NCI-H748 treated with DMSO at 0.1 percent for 48 hours (cell line): ENCODE data around the gene SLC36A4.
A peak's percentile ranks its signal among the peaks of the same experiment; 100 is the strongest.
"Not testable (repeated sequence)": the region's sequence is repeated elsewhere in the genome, so short reads cannot be mapped to it uniquely, and the experiment has no call there.

Source experiments
- DNase-seq: peaks from one replicate; lab custom pipeline; 2025; lab: John Stamatoyannopoulos, UW

Gene SLC36A4

GRCh38 chr11:93194673-93195291 lies 3.0 kb downstream of the SLC36A4 start:
- DNase-seq: no peak

GRCh38 chr11:93193731-93194130 lies 4.1 kb downstream of the SLC36A4 start:
- no peak for DNase-seq

- DNase-seq: no peak
These were observed 5.6 kb downstream of the SLC36A4 start for GRCh38 chr11:93192163-93192562.

GRCh38 chr11:93189462-93189861 lies 8.3 kb downstream of the SLC36A4 start:
- DNase-seq: no peak

GRCh38 chr11:93188726-93189125 lies 9.1 kb downstream of the SLC36A4 start:
- no peak for DNase-seq

GRCh38 chr11:93187290-93187689 lies 10.5 kb downstream of the SLC36A4 start:
- DNase-seq: no peak

GRCh38 chr11:93177891-93178290 lies 19.9 kb downstream of the SLC36A4 start:
- DNase-seq: not testable (repeated sequence)

- DNase-seq: no peak
These were observed 27.7 kb downstream of the SLC36A4 start for GRCh38 chr11:93169950-93170561.

GRCh38 chr11:93169143-93169542 lies 28.6 kb downstream of the SLC36A4 start:
- no peak for DNase-seq

- no peak for DNase-seq
These were observed 30.9 kb downstream of the SLC36A4 start for GRCh38 chr11:93166862-93167261.

- no peak for DNase-seq
These were observed 31.6 kb downstream of the SLC36A4 start for GRCh38 chr11:93166194-93166593.

GRCh38 chr11:93160808-93161207 lies 37.0 kb downstream of the SLC36A4 start:
- DNase-seq: no peak

GRCh38 chr11:93160156-93160555 lies 37.6 kb downstream of the SLC36A4 start:
- DNase-seq: no peak

- DNase-seq: no peak
These were observed 38.1 kb downstream of the SLC36A4 start for GRCh38 chr11:93159721-93160120.

- no peak for DNase-seq
These were observed 42.1 kb downstream of the SLC36A4 start for GRCh38 chr11:93155738-93156137.

- no peak for DNase-seq
These were observed 52.3 kb downstream of the SLC36A4 start for GRCh38 chr11:93145390-93145915.

- DNase-seq: no peak
These were observed 54.0 kb downstream of the SLC36A4 start for GRCh38 chr11:93143800-93144199.

GRCh38 chr11:93143186-93143585 lies 54.6 kb downstream of the SLC36A4 start:
- DNase-seq: no peak

- no peak for DNase-seq
These were observed 64.2 kb downstream of the SLC36A4 start for GRCh38 chr11:93133488-93134109.

GRCh38 chr11:93132836-93133235 lies 65.0 kb downstream of the SLC36A4 start:
- DNase-seq: no peak

- peak; percentile 49 for DNase-seq
These were observed 66.1 kb downstream of the SLC36A4 start for GRCh38 chr11:93131709-93132108.

GRCh38 chr11:93128574-93128973 lies 69.2 kb downstream of the SLC36A4 start:
- no peak for DNase-seq

GRCh38 chr11:93123351-93123898 lies 74.4 kb downstream of the SLC36A4 start:
- no peak for DNase-seq
